Pancreas (tissue), 10 donors: ENCODE data around the gene TRAT1. TPM values are rescaled to one million over a fixed set of nuclear protein-coding genes. Genes with fewer than 3 reads are reported as not detected.
"Not testable (repeated sequence)": the region's sequence is repeated elsewhere in the genome, so short reads cannot be mapped to it uniquely, and the experiment has no call there.

Source experiments
- ATAC-seq, 4 donors: fragments of 200-7000 bp; cut with Tn5 transposase; one replicate each; pipeline versions ENCODE4 v1.8.0 to v1.9.1; 2020; ENCODE audit warnings: mild to moderate bottlenecking in 4 of 4, moderate library complexity in 4 of 4
- DNase-seq, 6 donors: peaks; one replicate each; pipeline ENCODE4 v3.0.0-alpha.2; 2020
- FAIRE-seq: peaks from 2 replicates; lab custom pipeline; 2012; peaks lifted over from hg19 to GRCh38; lab: Jason Lieb, UNC
- H3K27ac ChIP-seq, 4 donors: fragments of 200-600 bp; sonication (generic); 1 replicate in 3 of 4; 2 replicates in 1 of 4; pipeline versions ENCODE4 v1.5.0 to v1.8.0; 2020
- H3K27me3 ChIP-seq, 4 donors: fragments of 200-600 bp; one replicate each; pipeline ENCODE4 v1.8.0; 2021
- H3K36me3 ChIP-seq, 3 donors: fragments of 200-600 bp; sonication (generic) in 1 of 3; one replicate each; pipeline versions ENCODE4 v1.5.0 to v1.8.0; 2020 to 2021
- H3K4me1 ChIP-seq, 3 donors: fragments of 200-600 bp; one replicate each; pipeline ENCODE4 v1.8.0; 2021
- H3K4me3 ChIP-seq, 4 donors: fragments of 200-600 bp; sonication (generic) in 2 of 4; one replicate each; pipeline versions ENCODE4 v1.5.0 to v1.8.0; 2020 to 2021
- H3K9me3 ChIP-seq, 4 donors: fragments of 200-600 bp; one replicate each; pipeline ENCODE4 v1.8.0; 2021
- WGBS, 2 donors: extraction: QIAGEN DNeasy Blood & Tissue Kit; methylation state at CpG; one replicate each; pipeline ENCODE4 v1.1.7; 2013; 5-methylcytosine and 5-hydroxymethylcytosine counted together
- intact Hi-C, 3 donors: fragments of 100-400 bp; cut with DNase I; formaldehyde crosslinking; loops; one replicate each; pipeline versions ENCODE4 v1.11.1 to v1.14.2; 2022
- polyA plus RNA-seq, 2 donors: library from polyadenylated mRNA; stranded (reverse); fragments of 200-250 nt; gene quantifications; one replicate each; pipeline ENCODE4 v1.2.3, GENCODE V29; 2013
- total RNA-seq, 6 donors: library from RNA; stranded (reverse); fragmentation: NEBNext Ultra II Directional in 4 of 6; extraction: Animal tissue kit (Norgen Biotek cat#: 25700) in 4 of 6; gene quantifications; one replicate each; pipeline versions ENCODE4 v1.2.1 to v1.2.4, GENCODE V29; 2021 to 2023
- TF ChIP-seq, protein P1 (sequence below), 4 donors: fragments of 200-600 bp; sonication (generic) in 3 of 4; IDR thresholded peaks; one replicate each; pipeline versions ENCODE4 v1.5.0 to v1.8.0; 2021; ENCODE audit warnings: antibody characterized with exemption in 4 of 4
- donor health status: healthy with polysubstance abuse.
- donor health status: DM: no; HTN: no; CAD: no; lungs with moderate emphysema.
- donor health status: DM: no; HTN: no; CAD: no.
- donor health status: control.
- donor health status: control.
- donor health status: Bipolar disorder and iron deficiency.
- donor health status: DM: yes; HTN: yes; CAD: no.
- donor health status: DM: no; HTN: no; CAD: no.
- donor health status: DM: no; HTN: no; CAD: no.
- donor health status: DM: yes; HTN: yes; CAD: no.

The TRAT1 gene
- total and polyA plus RNA-seq, 8 donors = 0.32 TPM; not detected in 7

- DNase-seq = no peak
- no peak overlapping the region for H3K4me3 ChIP-seq
- H3K27ac ChIP-seq = no peak overlapping the region
- intact Hi-C loops = no loop called here
- H3K4me1 ChIP-seq = no peaks in the 10 kb centered on the region
- no peaks in the 10 kb centered on the region for H3K27me3 ChIP-seq
- H3K36me3 ChIP-seq = no peaks in the 10 kb centered on the region
- 80 to 87% methylated on average over 2 of the region's 2 CpGs for WGBS, 2 donors
- TF ChIP-seq, protein P1, sequence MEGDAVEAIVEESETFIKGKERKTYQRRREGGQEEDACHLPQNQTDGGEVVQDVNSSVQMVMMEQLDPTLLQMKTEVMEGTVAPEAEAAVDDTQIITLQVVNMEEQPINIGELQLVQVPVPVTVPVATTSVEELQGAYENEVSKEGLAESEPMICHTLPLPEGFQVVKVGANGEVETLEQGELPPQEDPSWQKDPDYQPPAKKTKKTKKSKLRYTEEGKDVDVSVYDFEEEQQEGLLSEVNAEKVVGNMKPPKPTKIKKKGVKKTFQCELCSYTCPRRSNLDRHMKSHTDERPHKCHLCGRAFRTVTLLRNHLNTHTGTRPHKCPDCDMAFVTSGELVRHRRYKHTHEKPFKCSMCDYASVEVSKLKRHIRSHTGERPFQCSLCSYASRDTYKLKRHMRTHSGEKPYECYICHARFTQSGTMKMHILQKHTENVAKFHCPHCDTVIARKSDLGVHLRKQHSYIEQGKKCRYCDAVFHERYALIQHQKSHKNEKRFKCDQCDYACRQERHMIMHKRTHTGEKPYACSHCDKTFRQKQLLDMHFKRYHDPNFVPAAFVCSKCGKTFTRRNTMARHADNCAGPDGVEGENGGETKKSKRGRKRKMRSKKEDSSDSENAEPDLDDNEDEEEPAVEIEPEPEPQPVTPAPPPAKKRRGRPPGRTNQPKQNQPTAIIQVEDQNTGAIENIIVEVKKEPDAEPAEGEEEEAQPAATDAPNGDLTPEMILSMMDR (IDR thresholded peaks at IDR 0.05) = no peak
- no peak for FAIRE-seq
- ATAC-seq = no peak
- H3K9me3 ChIP-seq = no peaks in the 10 kb centered on the region
Measured at GRCh38 chr3:108823227-108823626, 641 bp downstream of the TRAT1 start.

GRCh38 chr3:108823803-108824202 lies 1.2 kb downstream of the TRAT1 start:
- 92 to 95% methylated on average over 10 of the region's 10 CpGs for WGBS, 2 donors
- FAIRE-seq = not testable (repeated sequence)

DNA sequence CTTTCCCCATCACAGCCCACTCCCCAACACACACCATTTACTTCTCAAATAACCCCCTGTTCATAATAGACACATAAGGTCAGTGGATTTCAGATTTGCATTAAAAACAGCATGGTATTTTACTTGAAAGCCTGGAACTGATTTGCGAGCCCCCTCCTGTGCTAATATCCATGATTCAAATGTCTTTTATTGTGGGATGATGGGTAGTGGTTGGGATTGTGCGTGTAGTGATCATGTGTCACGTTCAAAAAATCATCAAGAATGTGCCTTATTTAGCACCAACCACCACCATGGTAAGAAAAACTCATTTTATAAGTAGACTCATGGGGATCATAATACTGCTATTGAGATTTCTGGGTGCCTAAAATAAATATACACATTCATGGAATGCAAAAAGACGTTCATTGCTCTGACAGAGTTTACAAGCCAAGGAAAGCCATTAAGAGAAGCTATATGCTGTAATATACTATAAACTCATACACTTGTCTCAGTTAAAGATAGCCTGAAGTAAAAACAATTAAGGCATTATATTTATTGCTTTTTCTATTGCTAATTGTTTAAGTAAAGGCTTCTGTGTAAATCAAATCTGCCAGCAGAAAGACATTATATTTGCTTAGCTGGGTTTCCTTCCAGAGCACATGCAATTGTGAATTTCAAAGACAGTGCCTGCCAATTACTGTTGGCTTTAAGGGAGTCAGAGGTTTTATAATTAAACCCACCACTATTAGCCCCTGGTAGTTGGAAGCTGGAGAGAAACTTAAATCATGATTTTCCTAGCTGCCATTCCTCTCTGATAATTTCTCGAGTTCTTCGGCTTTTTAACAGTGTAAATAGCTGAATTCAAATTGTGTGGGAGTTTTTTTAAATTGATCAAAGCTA lies 4.0 kb downstream of the TRAT1 start:
- ATAC-seq (no peak), DNase-seq (no peak)
- intact Hi-C loops = no loop called here

More at GRCh38 chr3:108823803-108824202, 1.2 kb downstream of the TRAT1 start:
- H3K4me1 ChIP-seq, DNase-seq, H3K36me3 ChIP-seq, H3K27ac ChIP-seq, H3K4me3 ChIP-seq, intact Hi-C loops, H3K27me3 ChIP-seq, ATAC-seq, H3K9me3 ChIP-seq: not testable (repeated sequence)

GRCh38 chr3:108830381-108830780 lies 7.8 kb downstream of the TRAT1 start:
- DNase-seq = no peak
- TF ChIP-seq, protein P1 (IDR thresholded peaks at IDR 0.05) = no peak
- no peak for FAIRE-seq

More for the DNA sequence above, 4.0 kb downstream of the TRAT1 start:
- TF ChIP-seq, protein P1 (IDR thresholded peaks at IDR 0.05) = no peak
- WGBS, 2 donors = 83 to 87% methylated on average over 6 of the region's 6 CpGs
- no peaks in the 10 kb centered on the region for H3K9me3 ChIP-seq
- H3K4me3 ChIP-seq = no peak overlapping the region
- H3K27ac ChIP-seq = no peak overlapping the region
- FAIRE-seq = no peak
- no peaks in the 10 kb centered on the region for H3K36me3 ChIP-seq
- H3K27me3 ChIP-seq = no peaks in the 10 kb centered on the region
- no peaks in the 10 kb centered on the region for H3K4me1 ChIP-seq

DNA sequence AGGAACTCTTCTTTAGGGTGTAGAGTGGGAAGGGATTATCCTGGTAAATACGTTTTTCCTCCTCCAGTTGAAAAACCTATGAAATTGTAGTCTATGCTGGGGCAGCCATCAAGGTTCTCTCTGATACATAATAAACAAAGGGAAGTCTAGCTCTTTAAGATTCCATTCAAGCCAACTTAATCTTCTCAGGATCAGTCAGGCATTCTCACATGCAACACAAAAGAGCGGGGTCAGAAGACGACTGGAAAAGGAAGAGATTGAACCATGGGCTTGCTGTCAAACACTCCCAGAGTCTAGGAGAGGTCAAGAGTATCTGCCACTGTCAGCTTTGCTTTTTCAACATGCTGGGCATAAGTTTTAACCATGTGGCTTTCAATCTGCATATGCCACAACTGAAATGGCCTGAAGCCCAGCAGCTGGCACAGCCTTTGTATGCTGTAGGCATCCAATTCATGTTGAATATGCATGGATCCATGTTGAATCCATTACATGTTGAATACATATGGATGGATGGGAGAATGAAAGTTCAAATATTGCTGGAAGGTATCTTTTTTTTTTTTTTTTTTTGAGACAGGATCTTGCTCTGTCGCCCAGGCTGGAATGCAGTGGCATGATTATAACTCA lies 8.5 kb downstream of the TRAT1 start:
- 74 to 79% methylated on average over 4 of the region's 4 CpGs for WGBS, 2 donors
- intact Hi-C loops = no loop called here
- H3K9me3 ChIP-seq = no peaks in the 10 kb centered on the region
- no peak overlapping the region for H3K27ac ChIP-seq
- TF ChIP-seq, protein P1 (IDR thresholded peaks at IDR 0.05) = no peak
- no peaks in the 10 kb centered on the region for H3K27me3 ChIP-seq
- no peak for FAIRE-seq
- H3K4me1 ChIP-seq = no peaks in the 10 kb centered on the region
- H3K4me3 ChIP-seq = no peak overlapping the region
- H3K36me3 ChIP-seq = no peaks in the 10 kb centered on the region
- DNase-seq = no peak
- ATAC-seq = no peak

More at GRCh38 chr3:108830381-108830780, 7.8 kb downstream of the TRAT1 start:
- Histone ChIP-seq H3K36me3 (no peaks in the 10 kb centered on the region), H3K27ac (no peak overlapping the region), H3K4me1 (no peaks in the 10 kb centered on the region), H3K27me3 (no peaks in the 10 kb centered on the region), H3K4me3 (no peak overlapping the region), H3K9me3 (no peaks in the 10 kb centered on the region)
- no peak for ATAC-seq
- WGBS, 2 donors = 54 to 61% methylated on average over 3 of the region's 3 CpGs
- intact Hi-C loops = no loop called here
